Stimulated activated naive CD4-positive, alpha-beta T cell (primary cell): ENCODE data around the gene CH25H.
"Not testable (repeated sequence)": the region's sequence is repeated elsewhere in the genome, so short reads cannot be mapped to it uniquely, and the experiment has no call there.

Experiments
- DNase-seq, 6 experiments: peaks; one replicate each; lab custom pipeline; 2025; lab: John Stamatoyannopoulos, UW

CH25H gene

DNA sequence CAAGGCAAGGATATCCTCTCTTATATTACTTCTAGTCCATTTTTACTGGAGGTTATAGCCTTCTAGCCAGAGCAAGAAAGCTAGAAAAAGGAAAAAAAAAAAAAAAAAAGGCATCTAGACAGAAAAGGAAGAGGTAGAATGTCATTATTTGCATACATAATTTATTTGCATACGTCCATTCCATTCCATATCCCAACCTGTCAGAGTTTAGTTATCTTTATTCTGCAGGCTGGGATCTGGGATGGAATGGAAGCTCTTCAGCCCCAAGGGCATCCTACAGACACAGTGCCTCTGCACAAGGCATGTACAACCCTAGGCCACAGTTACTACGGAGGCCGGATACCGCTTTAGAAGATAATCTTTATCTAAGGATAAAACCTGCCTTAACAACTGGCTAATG is 9.6 kb downstream of the CH25H start:
- DNase-seq, result no peak

DNA sequence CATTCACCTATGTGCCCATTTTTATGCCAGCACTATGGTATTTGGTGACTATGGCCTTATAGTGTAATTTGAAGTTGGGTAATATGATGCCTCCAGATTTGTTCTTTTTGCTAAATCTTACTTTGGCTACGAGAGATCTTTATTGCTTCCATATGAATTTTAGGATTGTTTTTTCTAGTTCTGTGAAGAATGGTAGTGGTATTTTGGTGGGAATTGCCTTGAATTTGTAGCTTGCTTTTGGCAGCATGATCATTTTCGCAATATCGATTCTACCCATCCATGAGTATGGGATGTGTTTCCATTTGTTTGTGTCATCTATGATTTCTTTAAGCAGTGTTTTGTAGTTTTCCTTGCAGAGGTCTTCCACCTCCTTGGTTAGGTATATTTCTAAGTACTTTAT is 15.8 kb downstream of the CH25H start:
- not testable (repeated sequence) for DNase-seq

DNA sequence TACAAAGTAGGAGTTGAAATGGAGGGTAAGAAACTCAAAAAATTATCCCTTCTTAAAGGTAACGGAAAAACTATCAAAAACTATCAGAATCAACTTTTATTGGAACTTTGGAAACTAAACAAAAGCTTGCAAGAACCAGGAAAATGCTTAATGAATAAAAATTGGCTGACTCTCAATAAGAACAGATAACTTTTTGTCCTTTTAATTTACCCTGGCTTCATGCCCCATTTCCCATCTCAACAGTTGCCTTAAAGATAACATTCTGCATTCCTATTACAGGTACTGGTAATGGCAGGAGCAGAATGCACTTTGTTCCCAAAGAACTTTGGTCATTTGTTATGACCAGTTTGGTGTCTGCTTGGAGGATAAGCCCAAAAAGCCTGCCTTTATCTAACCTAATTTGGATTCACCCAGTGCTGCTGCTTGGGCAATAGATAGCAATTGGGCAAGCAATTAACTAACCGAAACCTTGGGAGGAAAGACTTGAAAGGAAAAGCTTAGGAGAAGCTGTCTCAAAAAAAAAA is 17.8 kb downstream of the CH25H start:
- no peak for DNase-seq

GRCh38 chr10:89185658-89186057 is 21.5 kb downstream of the CH25H start:
- DNase-seq, result no peak

DNA sequence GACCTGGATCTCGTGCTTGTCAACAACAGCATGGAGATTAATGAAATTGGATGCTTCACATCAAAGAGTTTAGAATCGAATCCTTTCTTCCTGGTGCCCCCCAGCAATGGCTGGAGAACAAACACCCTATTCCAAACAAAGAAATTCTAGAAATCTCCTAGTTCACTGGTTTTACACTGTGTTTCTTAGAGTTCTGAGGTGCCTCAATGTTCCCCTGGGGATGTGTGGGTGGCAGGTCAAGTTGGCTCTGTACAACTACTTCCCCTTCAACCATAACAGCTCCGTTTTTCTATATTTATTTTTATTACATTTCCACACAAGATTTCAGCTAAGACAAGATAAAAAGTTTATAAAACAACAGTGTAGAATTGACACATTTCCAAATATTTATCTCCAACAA is 22.5 kb downstream of the CH25H start:
- DNase-seq, result no peak

DNA sequence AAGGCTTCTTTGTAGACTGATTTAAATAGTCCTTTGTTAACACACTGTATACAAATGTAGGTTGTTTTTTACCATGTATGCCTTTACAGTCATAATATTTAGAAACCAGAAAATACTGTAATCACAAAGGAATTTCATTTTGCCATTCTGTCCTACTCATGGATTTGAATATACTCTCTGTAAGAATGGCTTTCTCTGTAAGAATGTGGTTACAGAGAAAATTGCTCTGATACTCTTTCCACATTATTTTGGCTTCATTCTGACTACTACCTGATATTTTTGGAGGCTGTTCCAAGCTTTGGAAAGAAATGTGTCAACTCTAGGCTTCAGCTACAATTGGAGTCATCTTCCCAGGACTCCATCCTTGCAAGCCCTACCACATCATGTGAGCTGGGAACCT is 23.5 kb downstream of the CH25H start:
- DNase-seq, result no peak

DNA sequence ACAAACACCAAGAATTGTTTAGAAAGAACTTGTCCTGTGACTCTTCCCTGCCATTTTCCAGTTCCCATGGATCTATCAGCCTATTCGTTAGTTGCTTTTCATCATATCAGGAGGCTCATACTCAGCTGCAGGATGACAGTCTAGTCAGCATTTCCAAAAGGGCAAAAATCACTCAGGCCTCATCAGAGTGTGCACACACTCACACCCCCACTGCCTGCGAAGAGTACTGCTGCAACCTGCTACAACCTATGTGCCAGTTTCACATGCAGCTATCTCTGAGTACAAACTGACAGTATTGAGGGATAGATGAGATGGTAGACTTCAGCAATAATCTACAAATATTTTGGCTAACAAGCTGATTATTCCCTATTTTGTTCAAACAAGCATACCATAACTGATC is 24.2 kb downstream of the CH25H start:
- no peak for DNase-seq

DNA sequence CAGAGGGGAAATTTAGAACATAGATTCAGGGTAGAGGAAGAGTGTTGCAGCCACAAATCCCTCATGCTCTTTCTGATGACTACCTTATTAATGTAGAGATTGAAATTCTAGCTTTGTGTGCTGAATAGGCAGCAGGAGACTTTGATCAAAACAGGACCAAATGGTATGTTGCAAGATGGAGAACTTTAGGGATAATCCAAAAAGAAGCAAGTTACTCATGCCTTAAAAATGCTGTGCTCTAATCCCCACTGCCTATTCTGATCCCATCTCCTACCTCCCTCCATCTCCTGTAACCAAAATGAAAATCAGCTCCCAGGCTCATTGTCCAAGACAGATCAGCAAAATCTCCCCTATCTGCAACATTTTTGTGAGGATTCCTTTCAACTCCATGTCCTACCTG is 31.3 kb downstream of the CH25H start:
- DNase-seq, result no peak

GRCh38 chr10:89173075-89173474 is 34.0 kb downstream of the CH25H start:
- no peak for DNase-seq

DNA sequence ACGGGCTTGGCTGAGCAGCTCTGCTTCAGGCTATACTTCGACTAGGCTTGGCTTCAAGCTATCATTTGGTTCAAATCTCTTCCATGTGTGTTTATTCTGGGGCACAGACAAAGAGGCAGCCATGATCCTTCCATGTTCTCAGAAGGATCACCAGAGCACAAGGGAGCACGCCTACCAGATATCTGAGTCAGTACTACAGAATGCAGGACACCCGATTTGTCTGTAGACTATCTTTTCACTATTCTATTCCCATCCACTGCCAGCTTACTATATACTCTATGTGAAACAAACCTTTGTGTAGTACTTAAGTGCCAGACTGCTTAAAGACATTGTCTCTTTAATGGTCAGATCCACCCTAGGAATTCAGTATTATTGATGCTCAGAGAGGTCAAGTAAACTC is 35.1 kb downstream of the CH25H start:
- no peak for DNase-seq

DNA sequence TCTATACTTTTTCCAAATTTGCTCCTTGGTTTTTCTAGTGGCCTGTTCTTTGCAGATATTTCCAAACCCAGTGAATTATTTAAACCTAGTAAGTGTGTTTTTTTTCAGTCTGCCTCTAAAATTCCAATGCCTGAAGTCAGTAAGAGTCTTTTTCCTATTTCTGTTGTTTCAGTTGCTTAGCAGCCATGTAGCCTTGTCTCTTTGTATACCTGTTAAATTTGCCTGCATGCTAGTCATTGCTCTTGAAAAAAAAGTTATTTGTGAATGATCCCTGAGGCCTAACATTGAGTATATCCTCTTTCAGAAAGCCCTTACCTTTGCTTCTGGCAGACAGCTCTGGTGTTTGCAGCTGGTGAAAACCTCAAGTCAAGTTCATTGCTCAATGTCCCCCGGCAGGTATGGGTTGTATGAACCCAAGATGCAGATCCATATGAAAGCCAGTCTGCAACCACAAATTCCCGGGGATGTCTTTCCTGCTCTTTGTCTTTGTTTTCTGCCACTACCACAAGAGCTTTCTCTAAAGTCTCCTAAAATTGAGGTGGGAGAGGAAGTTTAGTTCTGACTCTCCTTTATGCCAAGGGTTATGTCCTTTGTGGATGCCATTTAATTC is 35.7 kb downstream of the CH25H start:
- DNase-seq, result no peak

GRCh38 chr10:89168354-89168900 is 38.7 kb downstream of the CH25H start:
- not testable (repeated sequence) for DNase-seq

- no peak for DNase-seq
These were observed 39.2 kb downstream of the CH25H start for GRCh38 chr10:89167915-89168314.

DNA sequence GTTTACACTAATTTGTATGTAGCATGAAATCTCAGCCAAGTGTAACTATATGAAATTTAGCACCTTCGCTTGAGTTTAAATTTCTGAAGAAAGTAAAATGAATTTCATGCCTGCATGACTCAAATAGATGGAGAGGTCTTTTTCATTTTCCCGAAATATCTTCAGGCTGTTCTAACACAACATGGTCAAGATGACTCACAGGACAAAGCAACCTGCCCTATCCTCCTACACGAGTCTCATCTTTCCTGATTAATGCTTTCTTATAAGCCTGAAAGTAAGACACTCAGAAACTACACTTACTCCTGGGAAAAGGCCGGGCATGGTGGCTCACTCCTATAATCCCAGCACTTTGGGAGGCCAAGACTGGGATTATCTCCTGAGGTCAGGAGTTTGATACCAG is 41.2 kb downstream of the CH25H start:
- no peak for DNase-seq

DNA sequence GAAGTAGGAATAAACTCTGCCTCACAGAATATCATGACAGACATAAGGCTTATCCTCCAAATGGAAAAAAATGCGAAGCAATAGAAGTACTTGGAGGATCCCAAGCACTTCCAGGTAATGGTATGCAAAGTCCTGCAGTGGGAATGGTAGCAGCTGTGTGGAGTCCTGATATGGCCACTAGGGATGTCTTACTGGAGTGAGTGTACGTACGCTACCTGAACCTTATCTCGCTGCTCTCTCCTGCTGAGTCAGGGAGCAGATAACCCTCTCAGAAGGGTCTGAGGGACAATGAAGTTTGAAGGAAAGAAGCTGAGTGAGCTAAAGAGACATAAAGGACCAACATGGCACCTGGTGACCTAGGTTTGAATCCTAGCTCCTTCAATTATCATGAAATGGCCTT is 42.2 kb downstream of the CH25H start:
- DNase-seq, result no peak

- DNase-seq, result no peak
These were observed 43.0 kb downstream of the CH25H start for GRCh38 chr10:89164080-89164479.

DNA sequence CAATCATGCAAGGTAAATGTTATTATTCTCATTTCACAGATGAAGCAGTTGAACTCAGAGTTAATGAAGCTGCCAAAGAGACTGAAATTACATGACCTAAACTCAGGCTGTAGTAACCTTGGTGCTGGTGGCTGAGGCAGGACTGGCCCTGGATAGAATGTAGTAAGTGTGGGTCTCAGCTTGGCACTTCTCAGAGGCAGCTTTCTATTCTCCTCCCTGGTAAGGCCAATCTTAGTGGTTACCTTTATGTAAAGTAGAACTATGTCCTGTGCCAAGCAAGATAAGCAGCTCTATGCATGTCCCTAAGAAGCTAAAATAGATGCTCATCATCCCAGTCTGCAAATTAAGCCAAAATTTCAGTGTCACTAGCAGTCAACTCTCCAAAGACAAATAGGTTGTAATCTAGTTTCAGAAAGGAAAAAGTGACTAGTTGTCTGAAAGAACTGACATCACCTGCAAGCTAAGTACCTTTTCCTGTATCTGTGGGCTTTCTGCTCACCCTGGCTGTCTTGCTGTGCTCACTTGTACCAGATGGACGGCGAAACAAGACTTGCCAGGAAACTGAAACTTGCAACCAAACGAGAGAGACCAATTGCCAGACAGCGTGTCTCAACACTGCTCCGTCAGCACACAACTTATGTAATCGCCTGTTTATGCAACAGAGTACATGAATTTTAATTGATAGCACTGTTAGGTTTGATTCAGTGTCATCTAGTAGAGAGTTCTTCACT is 43.7 kb downstream of the CH25H start:
- DNase-seq, result peak in 4 of 6 experiments; percentile 2 to 48 (median 35)

DNA sequence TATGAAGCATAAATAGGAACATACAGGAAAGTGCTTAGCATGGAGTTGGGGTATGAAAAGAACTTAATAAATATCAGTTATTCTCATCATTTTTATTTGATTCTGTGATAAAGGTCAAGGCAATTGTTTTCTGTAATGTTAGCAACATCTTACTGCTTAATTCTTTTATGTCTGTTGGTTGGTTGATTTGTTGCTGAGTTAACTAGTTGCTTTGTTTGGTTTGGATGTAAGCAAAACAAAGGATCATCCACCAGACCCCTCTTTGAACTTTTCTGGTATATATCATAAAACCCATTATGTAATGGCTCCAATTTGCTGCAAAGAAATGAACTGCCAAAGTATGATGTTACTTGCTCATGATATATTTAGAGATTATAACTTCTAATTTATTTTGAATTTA is 44.5 kb downstream of the CH25H start:
- DNase-seq, result no peak

GRCh38 chr10:89160339-89160738 is 46.8 kb downstream of the CH25H start:
- no peak for DNase-seq

- DNase-seq, result no peak
These were observed 47.4 kb downstream of the CH25H start for GRCh38 chr10:89159761-89160160.

DNA sequence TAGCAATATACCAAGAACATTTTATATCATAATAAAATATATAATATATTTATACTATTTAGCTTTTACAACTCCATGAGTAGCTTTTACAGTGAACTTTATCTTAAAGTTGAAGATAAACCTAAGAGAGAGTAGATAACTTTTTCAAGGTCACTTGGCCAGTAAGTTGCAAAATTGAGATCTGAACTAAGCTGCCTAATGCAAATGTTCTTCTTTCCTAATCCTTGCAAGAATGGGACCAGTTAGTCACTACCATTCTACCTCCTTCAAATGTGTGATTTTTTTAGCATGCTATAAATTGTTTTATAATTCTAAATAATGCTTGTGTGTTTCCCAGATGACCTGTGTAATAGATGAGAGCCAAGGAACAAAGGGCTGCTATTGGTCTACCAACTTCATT is 47.8 kb downstream of the CH25H start:
- no peak for DNase-seq

- DNase-seq, result no peak
These were observed 48.7 kb downstream of the CH25H start for GRCh38 chr10:89158446-89158845.

DNA sequence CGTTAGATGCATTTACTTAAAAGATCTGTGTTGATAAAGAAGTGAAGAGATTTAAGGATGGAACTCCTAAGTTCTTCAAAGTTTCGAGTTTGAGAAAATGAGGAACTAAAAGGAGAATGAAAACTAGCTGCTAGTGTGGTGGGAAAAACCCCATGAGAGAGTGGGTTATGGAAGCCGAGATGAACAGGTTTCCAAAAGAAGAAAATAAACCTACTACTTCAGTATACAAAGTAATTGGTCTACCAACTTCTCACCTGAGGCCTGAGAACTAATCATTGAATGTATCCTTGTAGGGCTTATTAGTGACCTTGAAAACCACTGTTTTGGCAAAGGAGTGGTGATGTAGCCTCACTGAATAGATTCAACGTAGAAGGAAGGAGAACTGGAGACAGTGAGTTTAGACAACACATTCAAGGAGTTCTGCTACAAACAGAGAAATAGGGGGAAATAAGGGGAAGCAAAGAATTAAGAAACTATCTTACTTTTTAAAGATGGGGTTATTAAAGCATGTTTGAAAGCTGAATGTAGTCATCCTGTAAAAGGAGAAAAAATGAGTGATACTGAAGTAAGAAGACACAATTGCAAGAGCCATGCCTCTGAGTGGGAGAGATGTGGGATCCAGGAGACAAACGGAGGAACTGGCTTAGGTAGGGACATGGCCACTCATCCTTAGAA is 50.8 kb downstream of the CH25H start:
- no peak for DNase-seq
